GM19452 (cell line): ENCODE data around the gene ILF3.

Experiments
- ATAC-seq: cut with Tn5 transposase; IDR thresholded peaks from one replicate; pipeline ENCODE4 v1.9.1; 2021; ENCODE audit not compliant: unreplicated experiment

The ILF3 gene

DNA sequence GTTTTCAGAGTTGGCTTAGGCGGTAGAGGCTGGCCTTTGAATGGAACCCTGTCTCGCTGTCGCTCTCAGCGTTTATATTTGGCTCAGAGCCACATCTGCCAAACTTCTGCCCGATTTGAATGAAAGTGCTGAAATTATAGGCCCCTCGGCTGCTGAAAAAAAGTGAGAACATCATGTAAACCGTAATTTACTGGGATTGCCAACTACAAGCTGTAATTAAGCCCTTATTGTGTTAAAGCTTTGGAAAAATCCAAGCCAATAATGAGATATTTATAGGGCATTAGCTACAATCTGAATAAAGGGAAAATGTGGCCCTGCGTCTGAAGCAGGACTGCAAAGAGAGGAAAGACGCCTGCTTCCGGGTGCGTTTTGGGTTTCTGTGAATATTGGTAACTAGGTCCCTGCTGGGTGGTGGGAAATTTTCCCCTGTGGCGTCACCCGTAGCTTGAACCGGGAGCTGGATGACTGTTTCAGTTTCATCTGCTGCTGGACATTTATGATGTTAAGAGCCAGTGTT is 73.6 kb downstream of the ILF3 start:
- no peak for ATAC-seq

GRCh38 chr19:10729411-10729810 is 75.3 kb downstream of the ILF3 start:
- ATAC-seq: no peak

- no peak for ATAC-seq
Observed at GRCh38 chr19:10730932-10731331, 76.8 kb downstream of the ILF3 start.

DNA sequence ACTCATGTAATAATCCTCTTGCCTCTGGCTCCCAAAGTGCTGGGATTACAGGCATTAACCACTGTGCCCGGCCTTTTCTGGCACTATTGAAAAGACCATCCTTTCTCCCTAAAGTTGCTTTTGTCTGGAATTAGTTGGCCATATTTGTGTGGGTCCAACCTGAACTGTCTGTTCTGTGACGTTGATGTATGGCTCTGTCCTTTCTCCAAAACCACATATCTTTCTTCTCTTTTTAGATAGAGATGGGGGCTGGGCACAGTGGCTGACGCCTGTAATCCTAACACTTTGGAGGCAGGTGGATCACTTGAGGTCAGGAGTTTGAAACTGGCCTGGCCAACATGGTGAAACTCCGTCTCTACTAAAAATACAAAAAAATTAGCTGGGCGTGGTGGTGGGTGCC is 81.6 kb downstream of the ILF3 start:
- no peak for ATAC-seq

- no peak for ATAC-seq
Observed at GRCh38 chr19:10736189-10736588, 82.0 kb downstream of the ILF3 start.

- no peak for ATAC-seq
Observed at GRCh38 chr19:10736916-10737551, 82.9 kb downstream of the ILF3 start.

DNA sequence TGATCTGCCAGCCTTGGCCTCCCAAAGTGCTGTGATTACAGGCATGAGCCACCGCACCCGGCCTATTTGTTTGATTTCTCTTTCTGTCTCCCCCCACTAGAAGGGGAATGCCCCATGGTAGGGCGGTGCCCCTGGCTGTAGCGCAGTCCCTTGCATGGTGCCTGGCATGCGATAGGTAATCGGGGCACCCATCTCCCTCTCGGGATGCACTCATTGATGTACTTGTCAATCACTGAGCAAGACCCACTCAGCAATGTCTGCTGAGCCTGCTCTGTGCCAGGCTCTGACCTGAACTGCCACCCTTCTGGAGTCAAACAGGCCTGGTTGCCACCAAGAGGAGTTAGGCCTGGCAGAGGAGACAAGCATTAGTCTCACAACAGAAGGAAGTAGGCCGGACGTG is 83.6 kb downstream of the ILF3 start:
- no peak for ATAC-seq

- no peak for ATAC-seq
Observed at GRCh38 chr19:10740798-10741197, 86.7 kb downstream of the ILF3 start.
